GM03348 (cell line): ENCODE results near the gene TRAPPC8.

Source experiments
- DNase-seq: peaks from one replicate; pipeline ENCODE4 v3.0.0; 2012; ENCODE audit warnings: low spot score

TRAPPC8 gene

GRCh38 chr18:31793531-31793930 lies 149.4 kb downstream of the TRAPPC8 start:
- no peak for DNase-seq

DNA sequence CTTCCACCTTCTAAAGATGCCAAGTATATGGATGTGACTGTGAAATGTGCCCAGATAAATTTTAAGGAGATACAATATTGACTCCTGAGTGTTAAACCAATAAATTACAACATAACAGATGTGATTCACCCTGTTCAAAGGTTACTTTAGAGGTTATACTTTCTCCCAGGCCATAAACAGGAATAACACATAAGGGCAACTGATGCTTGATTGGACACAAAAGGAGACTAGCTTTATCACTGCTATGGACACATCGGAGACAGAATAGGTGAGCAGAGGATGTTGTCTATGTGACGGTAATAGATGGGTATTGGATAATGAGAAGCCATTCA lies 150.4 kb downstream of the TRAPPC8 start:
- no peak for DNase-seq

- no peak for DNase-seq
Measured at GRCh38 chr18:31791817-31792579, 150.9 kb downstream of the TRAPPC8 start.

GRCh38 chr18:31789409-31789808 lies 153.5 kb downstream of the TRAPPC8 start:
- no peak for DNase-seq

- no peak for DNase-seq
Measured at GRCh38 chr18:31783059-31783458, 159.9 kb downstream of the TRAPPC8 start.
